Vagina (tissue), 2 donors: Measurements from ENCODE around the gene TGFB1I1. TPM values are rescaled to one million over a fixed set of nuclear protein-coding genes. Genes with fewer than 3 reads are reported as not detected.
A peak's percentile ranks its signal among the peaks of the same experiment; 100 is the strongest.

Experiments used
- DNase-seq, 2 donors: peaks; one replicate each; pipeline ENCODE4 v3.0.0-alpha.2; 2017; ENCODE audit errors: extremely low spot score in 2 of 2
- H3K27ac ChIP-seq: fragments of 200-600 bp; sonication (generic); one replicate; pipeline ENCODE4 v1.5.1; 2019
- H3K27me3 ChIP-seq: fragments of 200-600 bp; sonication (generic); one replicate; pipeline ENCODE4 v1.5.1; 2019
- H3K36me3 ChIP-seq, 2 donors: fragments of 200-600 bp; sonication (generic); one replicate each; pipeline ENCODE4 v1.5.1; 2017 to 2019
- H3K4me1 ChIP-seq: fragments of 200-600 bp; sonication (generic); one replicate; pipeline ENCODE4 v1.5.1; 2019
- H3K4me3 ChIP-seq, 2 donors: fragments of 200-600 bp; sonication (generic); 1 replicate in 1 of 2; 2 replicates in 1 of 2; pipeline ENCODE4 v1.5.1; 2016 to 2019
- H3K9me3 ChIP-seq: fragments of 200-600 bp; sonication (generic); one replicate; pipeline ENCODE4 v1.5.1; 2019
- CTCF ChIP-seq, 3 experiments: fragments of 450-650 bp in 2 of 3; fragments of 200-600 bp in 1 of 3; sonication (generic) in 1 of 3; IDR thresholded peaks; one replicate each; pipeline ENCODE4 v1.5.1; 2017 to 2019; ENCODE audit warnings: antibody characterized with exemption in 3 of 3, mild to moderate bottlenecking in 2 of 3, moderate library complexity in 2 of 3
- POLR2A ChIP-seq, 2 donors: fragments of 450-650 bp; IDR thresholded peaks; one replicate each; pipeline ENCODE4 v1.6.1; 2017; ENCODE audit warnings: antibody characterized with exemption in 2 of 2, mild to moderate bottlenecking in 2 of 2, moderate library complexity in 2 of 2
- POLR2AphosphoS5 ChIP-seq, 2 donors: sonication (generic); formaldehyde crosslinking; IDR thresholded peaks; one replicate each; pipeline ENCODE4 v1.9.0; 2017; ENCODE audit warnings: antibody characterized with exemption in 2 of 2, mild to moderate bottlenecking in 2 of 2, low read depth in 1 of 2; ENCODE audit not compliant: insufficient read depth in 1 of 2
- intact Hi-C: fragments of 100-400 bp; cut with DNase I; formaldehyde crosslinking; loops from one replicate; pipeline ENCODE4 v1.15.1; 2023
- total RNA-seq: library from RNA; depleted of rRNA; stranded (reverse); fragments of >200 nt; gene quantifications from one replicate; pipeline ENCODE4 v1.2.3, GENCODE V29; 2016

TGFB1I1 gene
- total RNA-seq, 1 donor from 2014 or later = 114 TPM

GRCh38 chr16:31428279-31428597 is 43.7 kb upstream of the TGFB1I1 start, which contains the start of gene COX6A2:
TSS of gene COX6A2 (minus strand) at chr16:31428360. CDS start at chr16:31428325, 35 bp downstream.
- Histone ChIP-seq H3K36me3 (no peaks in the 10 kb centered on the region), H3K9me3 (no peaks in the 10 kb centered on the region), H3K4me3 (peak within 1 kb of the TSS; percentile 39 to 48), H3K27ac (no peak within 1 kb of the TSS), H3K27me3 (no peaks in the 10 kb centered on the region), H3K4me1 (peaks cover 5% of the 10 kb centered on the region)
- DNase-seq = no peak
- intact Hi-C loops = no loop called here
- TF ChIP-seq POLR2AphosphoS5 (IDR thresholded peaks at IDR 0.05; ENCODE audit: insufficient read depth in 1 of 2, low read depth in 1 of 2) (no peak), POLR2A (IDR thresholded peaks at IDR 0.05) (no peak), CTCF (IDR thresholded peaks at IDR 0.05) (no peak)

GRCh38 chr16:31428638-31429247 is 43.2 kb upstream of the TGFB1I1 start:
- TF ChIP-seq POLR2A (IDR thresholded peaks at IDR 0.05) = no peak
- TF ChIP-seq POLR2AphosphoS5 (IDR thresholded peaks at IDR 0.05; ENCODE audit: insufficient read depth in 1 of 2, low read depth in 1 of 2) = no peak
- no peak for TF ChIP-seq CTCF (IDR thresholded peaks at IDR 0.05)
- DNase-seq = no peak
- Histone ChIP-seq H3K9me3 (no peaks in the 10 kb centered on the region), H3K27me3 (no peaks in the 10 kb centered on the region), H3K36me3 (no peaks in the 10 kb centered on the region), H3K27ac (no peak overlapping the region), H3K4me3 (no peak overlapping the region), H3K4me1 (peaks cover 5% of the 10 kb centered on the region)
- intact Hi-C loops = no loop called here

- peaks cover 5% of the 10 kb centered on the region for H3K4me1 ChIP-seq
- H3K9me3 ChIP-seq = no peaks in the 10 kb centered on the region
- intact Hi-C loops = no loop called here
- no peak overlapping the region for H3K4me3 ChIP-seq
- no peak overlapping the region for H3K27ac ChIP-seq
- DNase-seq = no peak
- no peak for TF ChIP-seq CTCF (IDR thresholded peaks at IDR 0.05)
- H3K36me3 ChIP-seq = no peaks in the 10 kb centered on the region
- no peaks in the 10 kb centered on the region for H3K27me3 ChIP-seq
Observed at GRCh38 chr16:31429314-31429713, 42.6 kb upstream of the TGFB1I1 start.

- no peak overlapping the region for H3K27ac ChIP-seq
- no peak overlapping the region for H3K4me3 ChIP-seq
- no peaks in the 10 kb centered on the region for H3K27me3 ChIP-seq
- H3K36me3 ChIP-seq = no peaks in the 10 kb centered on the region
- no peaks in the 10 kb centered on the region for H3K9me3 ChIP-seq
- peaks cover 5% of the 10 kb centered on the region for H3K4me1 ChIP-seq
- intact Hi-C loops = no loop called here
- no peak for DNase-seq
- TF ChIP-seq CTCF (IDR thresholded peaks at IDR 0.05) = no peak
- TF ChIP-seq POLR2A (IDR thresholded peaks at IDR 0.05) = no peak
- no peak for TF ChIP-seq POLR2AphosphoS5 (IDR thresholded peaks at IDR 0.05; ENCODE audit: insufficient read depth in 1 of 2, low read depth in 1 of 2)
Observed at GRCh38 chr16:31429796-31430195, 42.2 kb upstream of the TGFB1I1 start.

GRCh38 chr16:31430380-31431052 is 41.4 kb upstream of the TGFB1I1 start:
- no peaks in the 10 kb centered on the region for H3K27me3 ChIP-seq
- intact Hi-C loops = no loop called here
- no peak for DNase-seq
- no peaks in the 10 kb centered on the region for H3K36me3 ChIP-seq
- TF ChIP-seq POLR2AphosphoS5 (IDR thresholded peaks at IDR 0.05; ENCODE audit: insufficient read depth in 1 of 2, low read depth in 1 of 2) (no peak), CTCF (IDR thresholded peaks at IDR 0.05) (no peak), POLR2A (IDR thresholded peaks at IDR 0.05) (no peak)
- peaks cover 5% of the 10 kb centered on the region for H3K4me1 ChIP-seq
- H3K4me3 ChIP-seq = no peak overlapping the region
- H3K27ac ChIP-seq = no peak overlapping the region
- H3K9me3 ChIP-seq = no peaks in the 10 kb centered on the region
